SW 1271 (cell line): ENCODE results near the gene DGKA.
"Not testable (repeated sequence)": the region's sequence is repeated elsewhere in the genome, so short reads cannot be mapped to it uniquely, and the experiment has no call there.

Experiments used
- DNase-seq, 2 experiments: peaks; one replicate each; lab custom pipeline; 2025; lab: John Stamatoyannopoulos, UW

Gene DGKA

DNA sequence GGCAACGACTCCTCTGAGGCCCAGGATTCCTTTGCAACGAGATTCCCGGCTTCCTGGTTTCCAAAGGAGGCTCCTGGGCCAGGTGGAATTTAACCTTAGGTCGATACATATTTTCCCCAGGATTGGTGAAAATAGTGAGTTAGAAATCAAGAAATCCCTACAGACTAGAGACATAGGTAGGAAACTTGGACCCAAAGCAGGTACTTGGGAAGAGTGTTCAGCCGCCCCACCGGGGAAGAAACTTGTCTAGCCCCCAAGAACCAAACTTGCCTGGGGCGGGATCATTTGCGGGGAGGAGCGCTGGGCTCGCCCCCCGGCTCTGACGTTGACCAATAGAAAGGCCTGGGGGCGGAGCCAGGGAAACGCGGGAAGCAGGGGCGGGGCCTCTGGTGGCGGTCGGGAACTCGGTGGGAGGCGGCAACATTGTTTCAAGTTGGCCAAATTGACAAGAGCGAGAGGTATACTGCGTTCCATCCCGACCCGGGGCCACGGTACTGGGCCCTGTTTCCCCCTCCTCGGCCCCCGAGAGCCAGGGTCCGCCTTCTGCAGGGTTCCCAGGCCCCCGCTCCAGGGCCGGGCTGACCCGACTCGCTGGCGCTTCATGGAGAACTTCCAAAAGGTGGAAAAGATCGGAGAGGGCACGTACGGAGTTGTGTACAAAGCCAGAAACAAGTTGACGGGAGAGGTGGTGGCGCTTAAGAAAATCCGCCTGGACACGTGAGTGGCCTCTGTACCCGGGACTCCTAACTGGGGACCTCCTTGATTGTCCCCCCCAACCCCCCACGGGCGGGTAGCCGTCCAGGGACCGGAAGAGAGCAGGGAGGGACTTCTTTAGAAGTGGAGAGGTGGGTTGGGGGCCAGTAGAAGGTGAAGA is 35.7 kb downstream of the DGKA start, which contains the start of gene CDK2:
Gene CDK2, plus strand, starts transcription at position 423 of the 874 bp plus-strand sequence. Its CDS starts 179 bp downstream, at position 602.
- peak; percentile 50 to 86 for DNase-seq

GRCh38 chr12:55969356-55969755 is 38.4 kb downstream of the DGKA start:
- DNase-seq: no peak

DNA sequence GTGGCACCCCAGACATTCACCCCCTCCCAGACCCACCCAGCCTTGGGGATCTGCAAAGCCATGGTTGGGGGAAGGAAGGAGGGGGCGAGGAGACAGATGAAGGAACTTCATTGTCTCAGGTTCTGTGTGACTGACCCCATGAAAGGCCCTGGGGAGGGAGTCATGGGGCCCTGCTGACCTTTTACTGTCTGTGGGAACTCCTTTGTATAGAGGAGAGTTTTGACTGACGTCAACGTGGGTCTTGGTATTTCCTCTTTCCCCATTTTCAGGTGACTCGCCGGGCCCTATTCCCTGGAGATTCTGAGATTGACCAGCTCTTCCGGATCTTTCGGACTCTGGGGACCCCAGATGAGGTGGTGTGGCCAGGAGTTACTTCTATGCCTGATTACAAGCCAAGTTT is 39.8 kb downstream of the DGKA start:
- DNase-seq: no peak

DNA sequence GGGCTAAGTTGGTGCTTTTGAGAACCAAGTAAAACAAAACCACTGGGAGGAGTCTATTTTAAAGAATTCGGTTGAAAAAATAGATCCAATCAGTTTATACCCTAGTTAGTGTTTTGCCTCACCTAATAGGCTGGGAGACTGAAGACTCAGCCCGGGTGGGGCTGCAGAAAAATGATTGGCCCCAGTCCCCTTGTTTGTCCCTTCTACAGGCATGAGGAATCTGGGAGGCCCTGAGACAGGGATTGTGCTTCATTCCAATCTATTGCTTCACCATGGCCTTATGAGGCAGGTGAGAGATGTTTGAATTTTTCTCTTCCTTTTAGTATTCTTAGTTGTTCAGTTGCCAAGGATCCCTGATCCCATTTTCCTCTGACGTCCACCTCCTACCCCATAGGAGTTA is 41.1 kb downstream of the DGKA start:
- DNase-seq: peak; percentile 22 to 29

GRCh38 chr12:55972456-55972855 is 41.5 kb downstream of the DGKA start:
- DNase-seq: no peak

GRCh38 chr12:55972911-55973598 is 42.1 kb downstream of the DGKA start:
- no peak for DNase-seq

- peak; percentile 100 for DNase-seq
These were observed 42.8 kb downstream of the DGKA start, which contains the start of gene RAB5B for GRCh38 chr12:55973599-55974307. Gene RAB5B, plus strand, starts transcription at chr12:55974078. Its CDS starts 12,883 bp downstream, at chr12:55986961.

DNA sequence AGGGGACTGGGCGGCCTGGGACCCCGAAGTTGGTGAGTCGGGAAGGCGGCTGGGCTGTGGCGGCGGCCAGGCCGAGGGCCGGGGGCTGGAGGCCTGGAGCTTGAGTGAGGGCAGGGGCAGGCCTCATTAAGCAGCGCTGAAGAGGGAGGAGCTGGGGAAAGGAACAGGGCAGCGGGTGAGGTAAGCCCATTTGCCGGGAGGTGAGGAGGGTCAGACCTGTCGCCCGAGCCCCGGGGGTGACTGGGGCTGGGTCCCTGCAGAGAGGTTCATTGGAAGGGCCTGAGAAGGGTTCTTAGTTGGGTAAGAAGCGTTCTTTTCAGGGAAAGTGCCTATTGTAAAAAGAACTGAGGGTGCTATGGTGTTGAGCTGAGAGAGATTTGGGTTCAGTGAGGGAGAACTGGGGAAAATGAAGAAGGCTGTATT is 43.4 kb downstream of the DGKA start:
- peak in 1 of 2 experiments; percentile 32 for DNase-seq

- no peak for DNase-seq
These were observed 47.4 kb downstream of the DGKA start for GRCh38 chr12:55978393-55978792.

GRCh38 chr12:55979069-55979468 is 48.1 kb downstream of the DGKA start:
- no peak for DNase-seq

DNA sequence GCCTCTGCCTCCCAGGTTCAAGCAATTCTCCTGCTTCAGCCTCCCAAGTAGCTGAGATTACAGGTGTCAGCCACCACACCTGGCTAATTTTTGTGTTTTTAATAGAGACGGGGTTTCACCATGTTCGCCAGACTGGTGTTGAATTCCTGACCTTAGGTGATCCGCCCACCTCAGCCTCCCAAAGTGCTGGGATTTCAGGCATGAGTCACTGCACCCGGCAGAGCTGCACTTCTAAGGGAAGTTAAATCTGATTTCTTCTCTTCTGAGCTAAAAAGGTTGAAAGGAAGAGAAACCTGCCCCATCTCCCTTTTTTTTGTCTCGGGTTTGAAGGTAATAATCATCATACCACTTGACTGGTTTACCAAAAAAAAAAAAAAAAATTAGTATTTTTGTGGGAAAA is 50.9 kb downstream of the DGKA start:
- not testable (repeated sequence) for DNase-seq

DNA sequence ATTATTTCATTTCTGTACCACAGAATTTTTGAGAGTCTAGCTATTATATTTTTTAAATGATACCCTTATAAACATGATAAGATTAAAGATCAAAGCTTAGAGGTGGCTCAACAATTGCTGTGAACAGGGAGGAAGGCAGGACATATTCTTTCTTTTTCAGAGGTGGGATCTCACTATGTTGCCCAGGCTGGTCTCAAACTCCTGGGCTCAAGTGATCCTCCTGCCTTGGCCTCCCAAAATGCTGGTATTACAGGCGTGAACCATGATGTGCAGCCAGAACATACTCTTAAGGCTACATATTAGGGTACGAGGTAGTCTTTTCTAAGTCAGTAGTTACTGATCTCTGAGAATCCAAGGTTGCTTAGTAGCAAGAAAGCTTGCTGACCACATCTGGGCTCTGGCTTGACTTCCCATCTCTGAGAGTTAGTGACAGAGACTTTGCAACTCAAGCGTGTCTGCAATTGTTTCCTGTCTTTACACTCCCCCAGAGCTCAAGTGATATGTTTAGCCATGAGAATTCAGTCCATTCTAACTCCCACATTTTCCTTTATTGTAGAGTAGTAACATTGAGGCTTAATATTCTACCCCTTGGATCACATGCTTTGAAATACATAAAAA is 51.5 kb downstream of the DGKA start:
- DNase-seq: no peak

- no peak for DNase-seq
These were observed 52.4 kb downstream of the DGKA start for GRCh38 chr12:55983232-55983842.

DNA sequence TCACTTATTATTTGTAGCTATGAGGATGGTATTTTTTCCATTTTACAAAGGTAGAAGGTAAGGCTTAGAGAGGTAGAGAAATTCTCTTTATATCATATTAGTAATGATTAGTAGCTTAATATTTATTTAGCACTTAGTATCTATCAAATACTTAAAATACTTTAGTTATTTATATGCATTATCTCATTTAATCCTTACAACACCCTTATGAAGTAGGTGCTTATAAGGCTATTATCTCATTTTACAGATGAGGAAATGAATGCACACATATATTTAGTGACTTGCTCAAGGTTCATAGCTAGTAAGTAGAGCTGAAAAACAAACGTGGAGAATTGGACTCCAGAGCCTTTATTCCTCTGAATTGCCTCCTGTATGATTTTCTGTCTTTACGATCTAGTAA is 53.9 kb downstream of the DGKA start:
- DNase-seq: no peak

- no peak for DNase-seq
These were observed 54.4 kb downstream of the DGKA start for GRCh38 chr12:55985341-55985740.

DNA sequence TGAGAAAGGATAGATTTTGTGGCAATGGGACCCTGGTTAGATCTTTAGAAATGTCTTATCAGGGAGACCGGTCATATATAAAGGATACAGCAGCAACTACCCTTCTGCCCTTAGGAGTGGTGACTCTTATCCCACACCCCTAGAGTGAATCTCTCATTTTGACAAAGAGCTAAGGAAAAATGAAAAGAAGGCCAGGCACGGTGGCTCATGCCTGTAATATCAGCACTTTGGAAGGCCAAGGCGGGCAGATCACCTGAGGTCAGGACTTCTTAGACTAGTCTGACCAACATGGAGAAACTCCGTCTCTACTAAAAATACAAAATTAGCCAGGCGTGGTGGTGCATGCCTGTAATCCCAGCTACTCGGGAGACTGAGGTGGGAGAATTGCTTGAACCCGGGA is 55.0 kb downstream of the DGKA start:
- DNase-seq: not testable (repeated sequence)

GRCh38 chr12:55991110-55991509 is 60.1 kb downstream of the DGKA start:
- DNase-seq: no peak

- DNase-seq: no peak
These were observed 62.4 kb downstream of the DGKA start for GRCh38 chr12:55993230-55993853.

DNA sequence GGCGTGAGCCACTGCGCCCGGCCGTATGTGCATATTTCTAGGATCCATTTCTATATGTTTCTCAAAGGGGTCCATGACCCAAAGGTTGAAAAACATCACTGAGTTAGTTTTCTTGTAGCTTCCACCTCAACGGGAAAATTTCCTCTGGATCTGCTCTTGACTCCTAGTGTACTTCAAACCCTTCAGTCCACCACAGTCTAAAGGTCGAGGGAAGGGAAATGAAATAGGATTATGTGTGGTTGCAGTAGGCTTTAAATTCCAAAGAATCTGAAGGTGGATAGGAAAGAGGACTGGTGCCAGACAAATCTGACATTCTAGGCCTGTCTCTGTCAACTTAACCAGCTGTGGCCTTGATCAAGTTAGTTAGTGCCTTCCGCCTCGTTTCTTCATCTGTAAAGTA is 64.4 kb downstream of the DGKA start:
- no peak for DNase-seq

DNA sequence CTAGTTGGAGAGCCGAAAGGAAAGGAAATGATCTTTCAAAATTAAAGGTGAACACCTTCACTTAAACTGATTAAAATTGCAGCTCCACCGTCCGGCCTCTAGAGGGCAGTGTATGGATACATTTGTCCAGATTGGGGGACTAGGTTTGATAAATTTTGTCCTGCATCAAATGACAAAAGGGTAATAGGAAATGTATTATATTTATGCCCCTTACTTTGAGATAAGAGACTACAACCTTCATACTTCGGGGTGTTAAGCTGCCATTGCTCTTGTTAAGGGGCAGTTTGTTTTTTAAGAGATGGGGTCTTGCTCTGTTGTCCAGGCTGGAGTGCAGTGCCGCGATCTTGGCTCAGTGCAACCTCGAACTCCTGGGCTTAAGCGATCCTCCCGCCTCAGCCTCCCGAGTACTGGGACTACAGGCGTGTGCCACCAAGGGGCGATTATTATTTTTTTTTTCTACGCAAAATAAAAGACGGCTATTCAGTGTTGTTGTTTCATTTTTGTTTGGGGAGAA is 65.3 kb downstream of the DGKA start:
- DNase-seq: peak; percentile 13 to 73
